Measurements from ENCODE around the gene EGLN2.
"Not testable (repeated sequence)": the region's sequence is repeated elsewhere in the genome, so short reads cannot be mapped to it uniquely, and the experiment has no call there.

Gene EGLN2

DNA sequence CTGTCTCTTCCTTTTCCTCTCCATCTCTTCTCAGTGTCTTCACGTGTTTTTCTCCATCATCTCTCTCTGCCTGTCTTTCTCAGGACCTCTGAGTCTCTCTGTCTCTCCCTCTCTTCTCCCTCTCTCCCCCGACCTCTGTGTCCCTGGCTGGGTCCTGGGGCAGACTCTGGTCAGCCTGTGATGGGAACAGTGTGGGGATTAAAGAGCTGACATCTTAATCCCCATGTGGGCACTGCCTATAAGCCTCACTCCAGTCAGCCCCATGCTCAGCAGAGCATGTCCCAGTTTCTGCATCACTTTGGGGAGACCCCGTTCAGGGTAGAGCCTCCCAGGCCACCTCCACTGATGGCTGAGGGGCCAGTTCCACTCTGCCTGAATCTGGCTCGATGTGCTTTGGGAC, 16.2 kb downstream of the EGLN2 start:
- in situ Hi-C loops (cut with MboI; ENCODE audit: low sequenced_read_pairs): no loop called here

DNA sequence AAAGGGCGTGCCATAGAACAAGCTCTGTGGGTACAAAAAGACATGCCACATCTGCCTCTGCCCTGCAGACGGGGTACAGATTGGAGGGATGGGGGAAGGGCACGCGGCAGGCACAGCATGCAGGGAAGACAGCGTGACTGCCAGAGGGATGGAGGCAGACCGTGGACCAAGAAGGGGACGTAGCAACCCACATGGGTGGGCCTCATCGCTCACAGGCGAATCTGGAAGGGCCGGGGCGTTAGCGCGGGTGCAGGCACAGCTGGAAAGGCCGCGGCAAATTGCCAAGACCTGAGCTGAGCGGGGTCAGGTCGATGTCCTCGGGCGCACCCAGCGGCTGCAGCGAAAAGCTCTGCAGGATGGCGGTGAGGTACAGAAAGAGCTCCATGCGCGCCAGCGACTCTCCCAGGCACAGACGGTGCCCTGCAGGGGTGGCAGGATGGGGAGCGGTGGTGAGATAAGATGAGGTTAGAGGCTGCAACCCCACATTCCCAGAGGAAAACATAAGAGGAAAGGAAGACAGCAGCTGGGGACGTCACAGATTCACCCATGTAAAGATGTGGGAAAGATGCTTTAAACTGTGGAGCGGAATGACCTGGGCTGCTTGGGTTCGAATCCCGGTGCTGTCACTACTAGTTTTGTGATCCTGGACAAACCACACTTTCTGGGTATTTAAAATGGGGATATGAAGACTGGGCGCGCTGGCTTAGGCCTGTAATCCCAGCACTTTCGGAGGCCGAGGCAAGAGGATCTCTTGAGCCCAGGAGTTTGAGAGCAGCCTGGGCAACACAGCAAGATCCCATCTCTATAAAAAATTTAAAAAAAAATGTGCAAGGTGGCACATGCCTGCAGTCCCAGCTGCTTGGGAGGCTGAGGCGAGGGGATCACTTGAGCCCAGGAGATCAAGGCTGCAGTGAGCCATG, 19.7 kb downstream of the EGLN2 start:
- in situ Hi-C loops (cut with MboI; ENCODE audit: low sequenced_read_pairs): not testable (repeated sequence)

DNA sequence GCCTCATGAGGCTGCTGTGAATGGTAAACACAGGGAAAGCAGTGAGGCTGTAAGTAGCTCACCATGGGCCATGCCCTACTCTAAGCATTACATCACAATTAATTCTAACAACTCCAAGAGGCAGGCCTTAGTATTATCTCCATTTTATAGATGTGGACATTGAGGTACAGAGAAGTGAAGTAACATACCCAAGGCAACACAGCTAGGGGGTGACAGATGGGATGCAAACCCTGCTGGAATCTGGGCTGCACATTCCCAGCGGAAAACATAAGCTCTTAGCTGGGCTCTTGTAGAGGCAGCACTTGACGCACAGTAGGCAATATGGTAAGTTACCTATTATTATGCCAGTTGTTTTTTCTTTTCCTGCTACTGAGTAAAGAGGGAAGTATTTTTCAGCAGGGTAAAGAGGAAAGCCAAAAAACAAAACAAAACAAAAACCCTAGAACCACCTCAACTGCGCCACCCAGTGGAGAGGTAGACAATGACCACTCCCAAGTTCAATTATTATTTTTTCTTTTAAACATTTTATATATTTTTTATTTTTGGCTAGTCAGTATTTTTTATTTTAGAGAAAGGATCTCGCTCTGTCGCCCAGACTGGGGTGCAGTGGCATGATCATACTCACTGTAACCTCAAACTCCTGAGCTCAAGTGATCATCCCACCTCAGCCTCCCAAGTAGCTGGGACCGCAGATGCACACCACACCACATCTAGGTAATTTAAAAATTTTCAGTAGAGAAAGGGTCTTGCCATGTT, 20.7 kb downstream of the EGLN2 start:
- in situ Hi-C loops (cut with MboI; ENCODE audit: low sequenced_read_pairs): not testable (repeated sequence)

DNA sequence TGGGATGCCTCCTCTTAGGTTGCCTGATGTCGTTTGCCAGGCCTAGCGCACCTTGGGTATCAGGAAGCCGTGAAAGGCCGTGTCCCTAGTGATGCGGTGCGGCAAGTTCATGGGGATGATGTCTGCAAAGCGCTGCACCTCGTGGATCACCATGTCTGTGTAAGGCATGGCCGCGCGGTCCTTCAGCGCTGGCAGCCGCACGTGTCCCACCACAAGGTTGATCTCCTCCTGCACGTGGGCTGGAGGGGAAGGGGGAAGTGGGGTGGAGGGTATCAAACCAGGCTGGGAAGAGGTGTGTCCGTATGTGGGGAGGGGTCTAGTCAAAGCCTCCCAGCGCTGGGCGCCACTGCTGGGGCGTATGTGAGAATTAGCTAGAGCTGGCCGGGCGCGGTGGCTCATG, 23.2 kb downstream of the EGLN2 start:
- in situ Hi-C loops (cut with MboI; ENCODE audit: low sequenced_read_pairs): no loop called here

DNA sequence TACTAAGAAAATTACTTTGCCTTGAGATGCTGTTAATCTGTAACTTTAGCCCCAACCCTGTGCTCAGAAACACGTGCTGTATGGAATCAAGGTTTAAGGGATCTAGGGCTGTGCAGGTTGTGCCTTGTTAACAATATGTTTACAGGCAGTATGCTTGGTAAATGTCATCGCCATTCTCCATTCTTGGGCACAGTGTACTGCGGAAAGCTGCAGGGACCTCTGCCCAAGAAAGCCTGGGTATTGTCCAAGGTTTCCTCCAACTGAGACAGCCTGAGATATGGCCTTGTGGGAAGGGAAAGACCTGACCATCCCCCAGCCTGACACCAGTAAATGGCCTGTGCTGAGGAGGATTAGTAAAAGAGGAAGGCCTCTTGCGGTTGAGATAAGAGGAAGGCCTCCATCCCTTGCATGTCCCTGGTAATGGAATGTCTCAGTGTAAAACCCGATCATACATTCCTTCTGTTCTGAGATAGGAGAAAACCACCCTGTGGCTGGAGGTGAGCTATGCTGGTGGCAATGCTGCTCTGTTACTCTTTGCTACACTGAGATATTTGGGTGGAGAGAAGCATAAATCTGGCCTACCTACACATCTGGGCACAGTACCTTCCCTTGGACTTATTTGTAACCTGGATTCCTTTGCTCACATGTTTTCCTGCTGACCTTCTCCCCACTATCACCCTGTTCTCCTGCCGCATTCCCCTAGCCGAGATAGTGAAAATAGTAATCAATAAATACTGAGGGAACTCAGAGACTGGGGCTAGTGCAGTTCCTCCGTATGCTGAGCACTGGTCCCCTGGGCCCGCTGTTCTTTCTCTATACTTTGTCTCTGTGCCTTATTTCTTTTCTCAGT, 23.9 kb downstream of the EGLN2 start:
- in situ Hi-C loops (cut with MboI; ENCODE audit: low sequenced_read_pairs): not testable (repeated sequence)

DNA sequence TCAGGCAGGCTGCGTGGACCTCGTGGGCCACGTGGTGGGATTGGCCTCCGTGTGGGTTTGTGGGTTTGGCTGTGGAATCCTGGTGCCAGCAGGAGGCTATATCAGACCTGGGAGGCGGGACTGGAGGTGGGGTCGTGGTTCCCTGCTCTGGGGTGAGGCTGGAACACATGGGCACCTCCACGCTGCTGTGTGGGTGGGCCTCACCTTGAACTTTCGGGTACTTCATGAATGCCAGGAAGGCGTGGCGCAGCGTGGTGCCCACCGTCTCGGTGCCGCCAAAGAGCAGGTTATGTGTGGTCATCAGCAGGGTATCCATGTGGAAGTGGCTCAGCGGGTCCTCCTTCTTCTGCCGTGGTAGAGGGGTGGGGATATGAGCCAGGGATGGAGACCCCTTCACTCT, 25.9 kb downstream of the EGLN2 start:
- in situ Hi-C loops (cut with MboI; ENCODE audit: low sequenced_read_pairs): not testable (repeated sequence)

DNA sequence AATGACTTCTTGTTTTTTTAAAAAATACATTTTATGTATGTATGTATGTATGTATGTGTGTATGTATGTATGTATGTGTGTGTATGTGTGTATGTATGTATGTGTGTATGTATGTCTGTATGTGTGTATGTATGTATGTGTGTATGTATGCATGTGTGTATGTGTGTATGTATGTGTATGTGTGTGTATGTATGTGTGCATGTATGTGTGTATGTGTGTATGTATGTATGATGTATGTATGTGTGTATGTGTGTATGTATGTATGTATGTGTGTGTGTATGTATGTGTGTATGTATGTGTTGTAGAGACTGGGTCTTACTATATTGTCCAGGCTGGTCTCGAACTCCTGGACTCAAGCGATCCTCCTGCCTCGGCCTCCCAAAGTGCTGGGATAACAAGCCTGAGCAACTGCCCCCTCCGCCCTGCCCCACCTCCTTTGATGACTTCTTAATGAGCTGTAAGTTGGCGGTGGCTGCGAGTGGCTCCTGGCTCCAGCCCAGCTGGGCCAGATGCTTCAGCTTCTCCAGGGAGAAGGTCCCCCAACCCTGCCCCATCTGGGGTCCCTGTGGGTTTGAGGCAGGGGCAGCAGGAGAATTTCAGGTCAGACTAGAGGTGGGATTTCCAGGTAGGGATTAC, 26.6 kb downstream of the EGLN2 start:
- in situ Hi-C loops (cut with MboI; ENCODE audit: low sequenced_read_pairs): not testable (repeated sequence)

DNA sequence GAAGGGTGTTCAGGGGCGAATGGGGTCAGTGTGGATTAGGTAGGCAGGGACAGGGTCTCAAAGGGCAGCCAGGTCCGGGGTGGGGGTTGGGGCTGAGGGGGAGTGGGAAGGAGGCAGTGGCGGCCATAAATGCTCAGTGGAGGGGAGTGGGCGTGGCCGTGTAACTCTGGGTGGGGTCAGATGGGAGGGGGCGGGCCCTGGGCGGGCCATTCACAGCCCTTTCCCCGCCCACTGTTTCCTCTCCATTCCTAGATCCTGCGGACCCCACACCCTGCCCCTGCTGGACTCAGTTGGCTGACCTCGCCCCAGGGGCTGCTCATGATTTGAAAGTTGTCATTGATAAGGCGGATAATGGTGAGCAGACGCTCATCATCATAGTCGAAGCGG, 27.3 kb downstream of the EGLN2 start:
- in situ Hi-C loops (cut with MboI; ENCODE audit: low sequenced_read_pairs): not testable (repeated sequence)

DNA sequence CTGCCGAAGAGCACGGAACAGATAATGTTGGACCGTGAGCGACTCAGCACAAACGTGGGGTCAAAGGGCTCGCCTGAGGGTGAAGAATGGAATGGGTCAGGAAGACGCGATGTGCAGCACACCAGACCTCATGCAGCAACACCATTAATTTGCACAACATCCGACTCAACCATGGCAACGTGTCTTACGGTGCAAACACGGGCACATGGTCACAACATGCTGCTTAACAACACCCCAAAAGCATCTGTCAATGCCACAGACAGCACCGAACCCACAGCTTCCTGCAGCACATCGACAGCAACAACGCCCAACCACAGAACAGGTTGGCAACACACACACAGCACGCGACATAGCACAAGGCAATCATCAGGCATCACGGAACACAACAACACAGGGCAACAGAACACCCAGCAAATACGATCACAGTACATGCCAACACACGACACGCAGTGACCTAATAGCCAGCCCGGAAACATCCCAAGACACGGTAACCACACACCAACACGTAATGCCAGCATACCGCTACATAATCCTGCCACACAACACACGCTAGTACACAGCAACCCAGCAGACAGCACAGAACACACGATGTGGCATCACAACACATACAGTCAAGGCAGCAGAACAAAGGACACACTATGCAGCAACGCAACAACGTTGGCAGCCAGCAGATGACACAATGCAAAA, 27.9 kb downstream of the EGLN2 start:
- in situ Hi-C loops (cut with MboI; ENCODE audit: low sequenced_read_pairs): not testable (repeated sequence)

DNA sequence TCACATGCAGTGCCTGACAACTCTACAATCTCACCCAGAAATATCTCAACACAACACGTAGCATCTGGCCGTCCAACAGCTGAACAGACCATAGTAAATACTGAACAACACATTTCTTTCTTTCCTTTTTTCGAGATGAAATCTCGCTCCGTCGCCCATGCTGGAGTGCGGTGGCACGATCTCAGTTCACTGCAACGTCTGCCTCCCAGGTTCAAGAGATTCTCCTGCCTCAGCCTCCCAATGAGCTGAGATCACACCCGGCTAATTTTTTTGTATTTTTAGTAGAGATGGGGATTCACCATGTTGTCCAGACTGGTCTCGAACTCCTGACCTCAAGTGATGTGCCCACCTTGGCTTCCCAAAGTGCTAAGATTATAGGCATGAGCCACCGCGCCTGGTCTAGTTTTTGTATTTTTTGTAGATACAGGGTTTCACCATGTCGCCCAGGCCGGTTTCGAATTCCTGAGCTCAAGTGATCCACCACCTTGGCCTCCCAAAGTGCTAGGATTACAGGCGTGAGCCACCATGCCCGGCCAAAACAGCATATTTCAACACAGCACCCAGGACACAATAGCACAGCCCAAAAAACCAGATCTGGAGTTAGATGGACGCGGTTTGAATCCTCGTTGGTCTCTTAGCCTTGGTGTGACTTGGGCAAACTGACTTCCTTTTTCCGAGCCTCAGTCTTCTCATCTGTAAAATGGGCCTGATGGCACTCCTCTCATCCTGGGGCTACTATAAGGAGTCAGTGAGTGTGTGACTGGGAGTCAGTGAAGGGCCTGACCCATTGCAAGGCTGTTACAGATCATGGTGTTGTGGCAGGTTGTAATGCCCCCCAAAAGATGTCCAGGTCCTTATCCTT, 28.6 kb downstream of the EGLN2 start:
- in situ Hi-C loops (cut with MboI; ENCODE audit: low sequenced_read_pairs): no loop called here

DNA sequence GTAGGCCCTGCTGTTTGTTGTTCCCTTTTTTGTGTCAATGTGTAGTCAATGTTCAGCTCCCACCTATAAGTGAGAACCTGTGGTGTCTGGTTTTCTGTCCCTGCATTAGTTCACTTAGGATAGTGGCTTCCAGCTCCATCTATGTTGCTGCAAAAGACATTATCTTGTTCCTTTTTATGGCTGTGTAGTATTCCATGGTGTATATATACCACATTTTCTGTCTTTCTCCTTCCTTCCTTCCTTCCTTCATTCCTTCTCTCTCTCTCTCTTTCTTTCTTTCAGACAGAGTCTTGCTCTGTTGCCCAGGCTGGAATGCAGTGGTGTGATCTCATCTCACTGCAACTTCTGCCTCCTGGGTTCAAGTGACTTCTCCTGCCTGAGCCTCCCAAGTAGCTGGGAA, 30.2 kb downstream of the EGLN2 start:
- in situ Hi-C loops (cut with MboI; ENCODE audit: low sequenced_read_pairs): no loop called here

DNA sequence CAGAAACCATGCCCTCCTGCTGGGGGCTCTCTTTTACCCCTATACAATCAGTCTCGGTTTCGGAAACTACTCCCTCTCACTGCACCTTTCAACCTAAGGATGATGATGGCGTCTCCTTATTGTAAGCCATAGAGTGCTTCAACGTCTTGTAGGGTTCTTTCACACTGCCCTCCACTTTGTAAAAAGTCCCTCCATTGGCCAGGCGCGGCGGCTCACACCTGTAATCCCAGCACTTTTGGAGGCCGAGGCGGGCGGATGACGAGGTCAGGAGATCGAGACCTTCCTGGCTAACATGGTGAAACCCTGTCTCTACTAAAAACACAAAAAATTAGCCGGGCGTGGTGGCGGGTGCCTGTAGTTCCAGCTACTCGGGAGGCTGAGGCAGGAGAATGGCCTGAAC, 31.8 kb downstream of the EGLN2 start:
- in situ Hi-C loops (cut with MboI; ENCODE audit: low sequenced_read_pairs): not testable (repeated sequence)

DNA sequence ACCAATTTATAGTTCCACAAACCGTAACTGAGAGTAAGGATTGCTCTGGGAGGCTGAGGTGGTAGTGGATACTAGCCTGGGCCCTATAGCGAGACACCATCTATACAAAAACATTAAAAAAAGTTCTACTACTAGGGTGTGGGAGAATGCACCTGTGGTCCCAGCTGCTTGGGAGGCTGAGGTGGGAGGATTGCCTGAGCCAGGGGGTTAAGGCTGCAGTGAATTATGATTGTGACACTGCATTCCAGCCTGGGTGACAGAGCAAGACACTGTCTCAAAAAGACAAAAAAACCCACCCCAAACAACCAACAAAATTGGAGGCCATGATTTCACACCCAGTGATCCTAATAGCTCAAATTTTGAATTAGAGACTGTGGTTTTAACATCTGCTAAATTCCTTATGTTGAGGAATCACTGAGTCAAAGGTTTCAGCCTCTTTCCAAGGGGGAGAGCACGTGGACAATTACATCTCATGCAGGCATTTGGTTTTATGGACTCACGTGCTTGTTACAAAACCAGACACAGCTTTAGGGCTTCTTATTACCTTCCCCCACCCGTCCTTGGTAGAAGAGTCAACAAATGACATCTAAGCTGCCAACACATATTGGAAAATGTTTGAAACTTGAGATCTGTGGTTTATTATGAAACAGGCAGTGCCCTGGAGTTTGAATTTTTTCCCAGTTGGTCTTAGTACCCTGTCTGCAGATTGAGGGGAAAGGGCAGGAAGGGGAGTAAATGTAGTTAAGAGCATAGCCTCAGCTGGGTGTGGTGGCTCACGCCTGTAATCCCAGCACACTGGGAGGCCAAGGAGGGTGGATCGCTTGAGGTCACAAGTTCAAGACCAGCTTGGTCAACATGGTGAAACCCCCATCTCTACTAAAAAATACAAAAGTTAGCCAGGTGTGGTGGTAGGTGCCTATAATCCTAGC, 32.8 kb downstream of the EGLN2 start:
- in situ Hi-C loops (cut with MboI; ENCODE audit: low sequenced_read_pairs): no loop called here

DNA sequence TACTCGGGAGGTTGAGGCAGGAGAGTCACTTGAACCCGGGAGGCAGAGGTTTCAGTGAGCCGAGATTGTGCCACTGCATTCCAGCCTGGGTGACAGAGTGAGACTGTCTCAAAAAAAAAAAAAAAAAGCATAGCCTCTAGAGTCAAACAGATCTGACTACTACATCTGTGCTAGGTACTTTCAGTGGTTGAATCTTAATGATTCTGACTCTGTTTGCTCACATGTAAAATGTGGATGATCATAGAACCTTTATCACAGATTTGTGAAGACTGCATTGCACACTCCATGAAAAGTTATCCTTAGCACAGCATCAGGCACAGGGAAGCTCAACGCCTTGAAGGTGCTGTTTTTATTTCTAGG, 33.4 kb downstream of the EGLN2 start:
- in situ Hi-C loops (cut with MboI; ENCODE audit: low sequenced_read_pairs): not testable (repeated sequence)

DNA sequence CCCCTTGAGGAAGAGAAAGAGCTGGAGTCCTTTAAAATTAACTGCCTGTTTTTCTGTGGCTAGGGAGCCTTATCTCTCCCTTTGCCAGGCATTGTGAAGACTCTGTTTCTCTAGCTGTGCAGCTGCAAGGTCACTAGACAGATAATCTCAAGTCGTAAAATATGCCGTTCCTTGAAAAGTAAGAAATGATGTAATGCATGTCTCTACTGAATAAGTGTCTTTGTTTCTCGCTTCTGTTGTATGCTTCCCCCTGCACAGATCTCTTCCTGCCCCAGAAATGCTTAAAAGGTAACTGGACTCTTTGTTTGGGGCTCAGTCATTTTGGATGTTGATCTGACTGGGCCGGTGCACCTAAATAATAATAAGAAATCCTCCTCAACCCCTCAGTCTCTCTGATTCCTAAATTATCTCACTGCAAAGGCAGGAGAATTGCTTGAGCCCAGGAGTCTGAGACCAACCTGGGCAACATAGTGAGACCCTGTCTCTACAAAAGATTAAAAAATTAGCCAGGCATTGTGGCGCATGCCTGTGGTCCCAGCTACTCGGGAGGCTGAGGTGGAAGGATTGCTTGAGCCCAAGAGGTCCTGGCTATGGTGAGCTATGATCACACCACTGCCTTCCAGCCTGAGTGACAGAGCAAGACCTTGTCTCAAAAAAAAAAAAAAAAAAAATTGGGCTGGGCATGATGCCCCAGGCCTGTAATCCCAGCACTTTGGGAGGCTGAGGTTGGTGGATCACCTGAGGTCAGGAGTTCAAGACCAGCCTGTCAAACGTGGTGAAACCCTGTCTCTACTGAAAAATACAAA, 34.9 kb downstream of the EGLN2 start:
- in situ Hi-C loops (cut with MboI; ENCODE audit: low sequenced_read_pairs): not testable (repeated sequence)

DNA sequence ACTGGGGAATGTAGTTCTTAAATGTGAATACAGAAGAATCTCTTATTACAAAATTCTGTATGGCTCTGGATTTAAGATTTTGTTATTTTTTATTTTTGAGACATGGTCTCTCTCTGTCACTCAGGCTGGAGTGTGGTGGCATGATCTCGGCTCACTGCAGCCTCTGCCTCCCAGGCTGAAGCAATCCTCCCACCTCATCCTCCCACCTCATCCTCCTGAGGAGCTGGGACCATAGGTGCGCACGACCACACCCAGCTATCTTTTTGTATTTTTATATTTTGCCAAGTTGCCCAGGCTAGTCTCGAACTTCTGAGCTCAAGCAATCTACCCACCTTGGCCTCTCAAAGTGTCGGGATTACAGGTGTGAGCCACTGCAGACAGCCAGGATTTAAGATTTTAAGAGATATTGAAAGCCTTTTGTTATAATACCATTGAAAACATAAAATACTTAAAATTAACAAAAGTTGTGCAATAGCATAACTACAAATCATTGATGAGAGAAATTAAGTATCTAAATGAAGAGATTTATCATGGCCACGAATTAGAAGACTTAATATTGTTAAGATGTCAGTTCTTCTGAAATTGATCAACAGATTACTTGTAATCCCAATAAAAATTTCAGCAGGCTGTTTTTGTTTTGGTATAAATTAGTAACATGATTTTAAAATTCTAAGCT, 37.9 kb downstream of the EGLN2 start:
- in situ Hi-C loops (cut with MboI; ENCODE audit: low sequenced_read_pairs): no loop called here

DNA sequence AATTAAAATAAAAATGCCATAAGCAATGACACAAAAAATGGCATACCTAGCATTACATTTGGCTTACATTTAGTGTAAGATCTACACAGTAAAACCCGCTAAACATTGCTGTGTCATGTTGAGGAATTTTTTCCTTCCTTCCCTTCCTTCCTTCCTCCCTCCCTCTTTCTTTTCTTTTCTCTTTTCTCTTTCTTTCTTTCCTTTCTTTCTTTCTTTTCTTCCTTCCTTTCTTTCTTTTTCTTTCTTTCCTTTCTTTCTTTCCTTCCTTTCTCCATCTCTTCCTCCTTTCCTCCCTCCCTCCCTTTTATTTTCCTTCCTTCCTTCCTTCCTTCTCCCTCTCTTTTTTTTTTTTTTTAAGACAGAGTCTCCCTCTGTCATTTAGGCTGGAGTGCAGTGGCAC, 39.5 kb downstream of the EGLN2 start:
- in situ Hi-C loops (cut with MboI; ENCODE audit: low sequenced_read_pairs): not testable (repeated sequence)

Measured in HL-60/S4 treated with retinoic acid at 250 ng/mL for 4 days and 3 days (cell line).